Measurements from ENCODE around the gene SCO1. TPM values are rescaled to one million over a fixed set of nuclear protein-coding genes. Genes with fewer than 3 reads are reported as not detected.

SCO1 gene
- total and polyA plus RNA-seq, 2 donors (not counting 1 experiment from before 2014, with no cell fraction given): 16.7 to 56.6 TPM

GRCh38 chr17:10705727-10706126, 8.4 kb upstream of the SCO1 start:
- no peak for TF ChIP-seq EZH2 (IDR thresholded peaks at IDR 0.05; ENCODE audit: low read length, missing control alignments)
- TF ChIP-seq CTCF (conservative IDR thresholded peaks at IDR 0.05 in 1 of 2, IDR thresholded peaks at IDR 0.05 in 1 of 2; ENCODE audit: low read depth in 1 of 2, low read length in 2 of 2): no peak
- Histone ChIP-seq H4K20me1 (ENCODE audit: control insufficient read depth, extremely low read depth, insufficient read depth, low read length) (no peaks in the 10 kb centered on the region), H3K4me3 (replicated peaks in 1 of 4; ENCODE audit: control extremely low read depth in 1 of 4, insufficient read depth in 1 of 4, low read depth in 3 of 4, low read length in 4 of 4) (no peak overlapping the region), H3K4me1 (ENCODE audit: control insufficient read depth, extremely low read depth, insufficient read depth, low read length) (peaks cover 4% of the 10 kb centered on the region), H3K27ac (ENCODE audit: insufficient read depth, low read length) (no peak overlapping the region), H3K9me3 (ENCODE audit: control insufficient read depth, insufficient read depth, low read depth, low read length) (no peaks in the 10 kb centered on the region), H3K79me2 (ENCODE audit: control insufficient read depth, insufficient read depth, low read length) (no peaks in the 10 kb centered on the region), H3K27me3 (ENCODE audit: control insufficient read depth, insufficient read depth, low read length) (no peaks in the 10 kb centered on the region), H3K36me3 (ENCODE audit: control insufficient read depth, insufficient read depth, low read length) (peaks cover 9% of the 10 kb centered on the region), H3K4me2 (ENCODE audit: extremely low read depth, insufficient read depth, low read length) (no peak overlapping the region), H2AFZ (ENCODE audit: low read length) (no peak overlapping the region), H3K9ac (ENCODE audit: insufficient read depth, low read length) (no peak overlapping the region)
- DNase-seq (ENCODE audit: low read depth in 2 of 2): no peak

GRCh38 chr17:10702574-10702973, 5.2 kb upstream of the SCO1 start:
- Histone ChIP-seq H3K27me3 (ENCODE audit: control insufficient read depth, insufficient read depth, low read length) (no peaks in the 10 kb centered on the region), H3K27ac (ENCODE audit: insufficient read depth, low read length) (no peak overlapping the region), H3K9ac (ENCODE audit: insufficient read depth, low read length) (no peak overlapping the region), H3K9me3 (ENCODE audit: control insufficient read depth, insufficient read depth, low read depth, low read length) (no peaks in the 10 kb centered on the region), H3K79me2 (ENCODE audit: control insufficient read depth, insufficient read depth, low read length) (peaks cover 2% of the 10 kb centered on the region), H4K20me1 (ENCODE audit: control insufficient read depth, extremely low read depth, insufficient read depth, low read length) (no peaks in the 10 kb centered on the region), H3K4me1 (ENCODE audit: control insufficient read depth, extremely low read depth, insufficient read depth, low read length) (peaks cover 4% of the 10 kb centered on the region), H3K4me3 (replicated peaks in 1 of 4; ENCODE audit: control extremely low read depth in 1 of 4, insufficient read depth in 1 of 4, low read depth in 3 of 4, low read length in 4 of 4) (no peak overlapping the region), H3K4me2 (ENCODE audit: extremely low read depth, insufficient read depth, low read length) (peak overlapping the region; percentile 65), H2AFZ (ENCODE audit: low read length) (no peak overlapping the region), H3K36me3 (ENCODE audit: control insufficient read depth, insufficient read depth, low read length) (peaks cover 8% of the 10 kb centered on the region)
- TF ChIP-seq EZH2 (IDR thresholded peaks at IDR 0.05; ENCODE audit: low read length, missing control alignments) (no peak), CTCF (conservative IDR thresholded peaks at IDR 0.05 in 1 of 2, IDR thresholded peaks at IDR 0.05 in 1 of 2; ENCODE audit: low read depth in 1 of 2, low read length in 2 of 2) (no peak)
- peak; percentile 51 to 74 for DNase-seq (ENCODE audit: low read depth in 2 of 2)

GRCh38 chr17:10699856-10700255, 2.5 kb upstream of the SCO1 start:
- Histone ChIP-seq H4K20me1 (ENCODE audit: control insufficient read depth, extremely low read depth, insufficient read depth, low read length) (no peaks in the 10 kb centered on the region), H3K9me3 (ENCODE audit: control insufficient read depth, insufficient read depth, low read depth, low read length) (no peaks in the 10 kb centered on the region), H3K4me1 (ENCODE audit: control insufficient read depth, extremely low read depth, insufficient read depth, low read length) (peaks cover 4% of the 10 kb centered on the region), H3K27me3 (ENCODE audit: control insufficient read depth, insufficient read depth, low read length) (no peaks in the 10 kb centered on the region), H3K36me3 (ENCODE audit: control insufficient read depth, insufficient read depth, low read length) (peaks cover 2% of the 10 kb centered on the region), H3K27ac (ENCODE audit: insufficient read depth, low read length) (no peak overlapping the region), H3K4me2 (ENCODE audit: extremely low read depth, insufficient read depth, low read length) (no peak overlapping the region), H2AFZ (ENCODE audit: low read length) (no peak overlapping the region), H3K9ac (ENCODE audit: insufficient read depth, low read length) (no peak overlapping the region), H3K79me2 (ENCODE audit: control insufficient read depth, insufficient read depth, low read length) (peaks cover 19% of the 10 kb centered on the region), H3K4me3 (replicated peaks in 1 of 4; ENCODE audit: control extremely low read depth in 1 of 4, insufficient read depth in 1 of 4, low read depth in 3 of 4, low read length in 4 of 4) (no peak overlapping the region)
- DNase-seq (ENCODE audit: low read depth in 2 of 2): no peak
- TF ChIP-seq EZH2 (IDR thresholded peaks at IDR 0.05; ENCODE audit: low read length, missing control alignments) (no peak), CTCF (conservative IDR thresholded peaks at IDR 0.05 in 1 of 2, IDR thresholded peaks at IDR 0.05 in 1 of 2; ENCODE audit: low read depth in 1 of 2, low read length in 2 of 2) (no peak)

Data from fibroblast of lung (primary cell).